NCI-H2081 treated with DMSO at 0.1 percent for 48 hours (cell line): Measurements from ENCODE around the gene UQCR10.

ENCODE experiments used
- DNase-seq: peaks from one replicate; lab custom pipeline; 2025; lab: John Stamatoyannopoulos, UW

Gene UQCR10

DNA sequence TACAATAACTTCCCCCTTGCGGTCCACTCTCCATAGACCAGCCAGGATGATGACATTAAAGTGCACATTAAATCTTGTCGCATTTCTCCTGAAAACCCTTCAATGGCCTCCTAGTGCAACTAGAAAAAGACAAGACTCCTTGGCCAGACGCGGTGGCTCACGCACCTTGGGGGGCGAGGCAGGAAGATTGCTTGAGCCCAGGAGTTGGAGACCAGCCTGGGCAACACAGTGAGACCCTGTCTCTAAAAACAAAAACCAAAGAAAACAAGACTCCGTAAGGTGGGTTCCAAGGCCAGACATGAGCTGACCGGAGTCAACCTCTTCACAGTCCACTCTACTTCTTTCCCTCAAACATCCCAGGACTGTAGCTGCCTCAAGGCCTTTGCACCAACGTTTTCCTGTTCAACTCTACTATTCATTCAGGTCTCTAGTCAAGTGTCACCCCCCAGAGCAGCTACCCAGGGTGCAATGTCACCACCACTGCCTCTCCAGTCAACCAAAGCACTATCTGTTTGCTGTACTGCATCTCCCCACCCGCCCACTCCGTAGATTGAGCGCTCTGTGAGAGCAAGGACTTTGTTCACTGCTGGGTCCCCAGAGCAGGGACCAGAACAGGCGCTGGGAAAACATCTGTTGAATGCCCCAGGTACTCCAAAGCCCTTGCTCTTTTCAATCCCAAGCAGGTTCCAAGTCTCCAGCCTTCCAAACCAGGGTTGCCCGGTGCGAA, 1.1 kb upstream of the UQCR10 start:
- no peak for DNase-seq

DNA sequence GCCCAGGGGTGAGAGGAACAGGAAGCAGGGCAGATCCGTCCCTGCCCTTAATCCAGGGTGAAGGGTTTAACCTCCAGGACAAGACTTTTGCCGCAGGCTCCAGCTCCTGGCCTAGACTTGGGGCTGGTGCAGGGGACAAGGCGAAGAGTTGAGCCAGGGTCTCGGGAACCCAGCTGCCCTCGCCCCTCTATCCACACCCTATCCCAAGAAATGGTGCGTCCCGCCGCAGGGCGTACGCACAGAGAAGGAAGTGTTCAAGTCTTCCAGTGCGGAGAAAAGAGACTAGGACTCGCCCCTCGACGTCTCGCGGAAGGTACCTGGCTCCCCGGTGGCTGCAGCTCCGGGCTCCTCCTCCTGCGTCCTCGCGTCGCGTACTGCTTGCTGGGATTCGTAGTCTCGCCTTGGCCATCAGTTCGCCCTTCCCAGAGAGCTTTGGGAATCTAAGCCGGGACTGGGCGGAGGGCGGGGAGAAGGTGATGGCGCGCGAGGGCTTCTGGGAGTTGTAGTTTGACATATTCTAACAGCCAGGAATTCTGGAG, 468 bp upstream of the UQCR10 start, which contains the start of gene ZMAT5:
Gene ZMAT5 (minus strand): TSS at position 376 of the 539 bp plus-strand sequence. CDS start 18,463 bp downstream, outside the sequence.
- peak; percentile 84 for DNase-seq

DNA sequence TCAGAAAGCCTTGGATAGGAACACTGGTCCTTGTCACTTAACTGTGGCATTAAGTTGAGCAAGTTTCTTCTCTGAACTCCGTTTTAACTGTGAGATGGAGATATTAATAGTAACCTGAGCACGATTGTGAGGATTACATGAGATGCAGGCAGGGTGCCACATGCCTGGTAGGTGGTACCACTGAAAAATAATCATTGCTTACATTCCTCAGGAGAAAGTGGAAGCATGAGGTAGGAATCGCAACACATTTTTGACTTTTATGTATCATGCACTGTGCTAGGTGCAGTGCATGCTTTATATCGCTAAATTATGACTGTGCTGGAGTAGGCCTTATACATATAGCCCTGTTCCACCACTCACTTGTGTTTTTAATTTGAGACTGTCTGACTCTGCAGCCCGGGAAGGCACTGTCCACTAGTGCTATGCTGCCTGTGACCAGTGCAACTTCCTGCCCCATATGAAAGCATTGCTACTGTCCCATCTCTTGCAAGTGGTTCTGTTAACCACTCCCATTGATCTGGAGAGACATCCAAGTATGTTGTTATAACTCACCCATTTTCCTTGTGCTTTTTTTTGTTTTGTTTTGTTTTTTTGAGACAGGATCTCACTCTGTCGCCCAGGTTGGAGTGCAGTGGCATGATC, 1.0 kb downstream of the UQCR10 start:
- DNase-seq = no peak

DNA sequence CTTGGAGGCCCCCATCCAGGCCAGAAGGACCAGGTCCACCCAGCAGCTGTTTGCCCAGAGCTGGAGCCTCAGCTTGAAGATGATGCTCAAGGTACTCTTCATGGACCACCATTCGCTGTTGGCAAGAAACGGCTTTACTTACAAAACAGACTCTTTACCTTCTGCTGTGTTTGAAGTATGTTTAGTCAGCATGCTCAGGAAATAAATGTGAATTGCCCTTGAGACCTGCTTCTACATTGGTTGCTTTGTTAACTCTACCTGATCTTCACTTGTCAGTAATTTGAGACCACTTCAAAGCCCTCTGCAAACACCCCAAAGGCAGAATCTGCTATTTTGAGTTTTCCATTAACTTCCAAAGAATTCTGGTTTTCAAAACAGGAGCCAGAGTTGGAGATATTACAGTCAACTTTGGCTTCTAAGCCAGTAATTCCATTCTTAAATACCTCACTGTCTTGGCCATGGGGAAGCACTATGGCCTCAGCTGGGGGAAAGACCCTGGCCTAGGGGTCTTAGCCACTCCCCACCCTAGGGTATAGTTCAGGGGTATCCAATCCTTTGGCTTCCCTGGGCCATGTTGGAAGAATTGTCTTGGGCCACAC, 2.7 kb downstream of the UQCR10 start:
- DNase-seq = no peak

DNA sequence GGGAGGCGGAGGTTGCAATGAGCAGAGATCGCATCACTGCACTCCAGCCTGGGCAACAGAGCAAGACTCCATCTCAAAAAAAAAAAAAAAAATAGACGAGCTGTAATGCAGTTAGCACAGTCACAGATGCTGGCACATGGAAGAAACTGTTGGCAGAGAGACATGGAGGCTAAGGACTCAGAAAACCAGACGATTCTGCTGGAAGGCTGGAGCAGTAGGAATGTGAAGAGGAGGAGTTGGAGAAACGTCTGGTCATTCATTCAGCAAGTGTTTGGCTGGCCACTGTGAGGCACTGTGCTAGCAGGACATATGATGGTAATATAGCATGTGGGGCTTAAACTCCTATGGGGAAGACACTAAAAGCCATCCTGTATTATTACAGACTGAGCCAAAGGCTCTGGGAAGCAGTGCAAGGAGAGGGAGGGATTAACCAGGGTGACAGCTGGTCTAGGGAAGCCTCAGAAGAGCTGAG, 5.0 kb downstream of the UQCR10 start:
- no peak for DNase-seq

DNA sequence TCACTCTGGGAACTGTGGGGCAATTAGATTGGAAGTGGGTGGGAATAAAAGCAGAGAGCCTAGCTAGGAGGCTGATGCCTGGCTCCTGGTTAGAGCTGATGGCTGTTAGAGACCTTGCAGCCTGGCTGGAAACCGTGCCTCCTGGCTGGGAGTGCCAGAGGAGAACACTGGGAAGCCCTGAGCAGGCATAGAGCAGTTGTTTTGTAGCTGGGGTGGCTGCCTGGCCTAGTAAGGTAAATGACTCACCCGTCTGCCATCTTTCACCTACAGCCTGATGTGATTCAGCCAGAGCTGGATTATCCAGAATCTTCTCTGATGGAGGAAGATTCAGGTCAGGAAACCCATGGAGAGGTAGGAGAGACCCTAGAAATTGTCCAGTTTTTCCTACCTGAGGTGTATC, 6.1 kb downstream of the UQCR10 start:
- DNase-seq = no peak

DNA sequence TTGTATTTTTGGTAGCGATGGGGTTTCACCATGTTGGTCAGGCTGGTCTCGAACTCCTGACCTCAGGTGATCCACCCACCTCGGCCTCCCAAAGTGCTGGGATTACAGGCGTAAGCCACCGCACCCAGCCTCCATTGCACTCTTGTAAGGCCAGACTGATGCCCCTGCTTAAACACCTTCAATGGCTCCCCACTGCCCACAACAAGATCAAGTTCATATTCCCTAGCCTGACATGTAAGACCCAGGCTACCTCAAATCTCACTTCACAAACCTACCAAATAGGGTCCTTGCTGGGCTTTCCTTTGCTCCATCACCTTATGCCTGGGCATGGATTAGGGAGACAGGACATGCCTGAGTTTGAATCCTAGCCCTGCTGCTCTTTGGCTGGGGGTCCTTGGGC, 13.1 kb downstream of the UQCR10 start:
- DNase-seq = no peak

DNA sequence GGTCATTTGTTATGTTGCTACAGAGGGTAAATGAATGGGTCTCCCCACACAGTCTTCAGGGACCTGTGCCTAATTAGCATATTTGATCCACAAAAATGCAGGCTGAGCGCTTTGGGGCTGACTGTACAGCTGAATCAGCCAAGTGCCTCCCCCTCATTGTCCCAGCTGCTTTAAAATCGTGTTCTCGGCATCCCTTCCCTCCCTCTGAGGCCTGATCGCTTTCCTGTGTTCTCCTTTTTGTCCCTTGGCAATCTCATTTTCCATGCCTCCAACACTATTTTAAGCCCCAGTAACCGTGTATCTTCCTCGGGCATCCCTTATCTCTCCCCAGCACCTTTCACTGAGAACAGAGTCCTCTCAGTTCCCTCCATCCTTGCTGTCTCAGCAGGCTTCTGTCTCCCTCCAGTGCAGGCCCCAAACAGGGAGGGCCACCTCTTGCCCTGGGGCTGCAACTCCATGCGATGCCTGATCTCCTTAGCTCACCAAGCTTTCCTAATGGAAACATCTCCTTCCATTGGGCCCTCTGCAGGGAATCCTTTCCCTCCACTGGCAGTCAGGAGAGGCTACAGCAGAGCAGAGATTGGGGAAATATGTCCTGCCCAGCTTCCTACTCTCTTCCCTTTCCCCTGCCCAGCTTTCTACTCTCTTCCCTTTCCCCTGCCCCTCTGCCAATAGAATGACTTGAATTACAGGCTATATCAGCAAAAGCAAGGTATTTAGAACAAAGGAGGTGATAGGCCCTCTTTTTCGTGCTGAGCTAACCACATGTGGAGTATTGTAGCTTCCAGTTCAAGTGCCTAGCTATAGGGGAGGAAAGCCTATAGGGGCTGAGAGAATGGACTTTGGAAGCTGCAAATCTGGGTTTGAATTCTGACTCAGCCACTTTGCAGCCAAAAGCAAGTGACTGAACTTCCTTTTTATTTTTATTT, 13.8 kb downstream of the UQCR10 start:
- no peak for DNase-seq

DNA sequence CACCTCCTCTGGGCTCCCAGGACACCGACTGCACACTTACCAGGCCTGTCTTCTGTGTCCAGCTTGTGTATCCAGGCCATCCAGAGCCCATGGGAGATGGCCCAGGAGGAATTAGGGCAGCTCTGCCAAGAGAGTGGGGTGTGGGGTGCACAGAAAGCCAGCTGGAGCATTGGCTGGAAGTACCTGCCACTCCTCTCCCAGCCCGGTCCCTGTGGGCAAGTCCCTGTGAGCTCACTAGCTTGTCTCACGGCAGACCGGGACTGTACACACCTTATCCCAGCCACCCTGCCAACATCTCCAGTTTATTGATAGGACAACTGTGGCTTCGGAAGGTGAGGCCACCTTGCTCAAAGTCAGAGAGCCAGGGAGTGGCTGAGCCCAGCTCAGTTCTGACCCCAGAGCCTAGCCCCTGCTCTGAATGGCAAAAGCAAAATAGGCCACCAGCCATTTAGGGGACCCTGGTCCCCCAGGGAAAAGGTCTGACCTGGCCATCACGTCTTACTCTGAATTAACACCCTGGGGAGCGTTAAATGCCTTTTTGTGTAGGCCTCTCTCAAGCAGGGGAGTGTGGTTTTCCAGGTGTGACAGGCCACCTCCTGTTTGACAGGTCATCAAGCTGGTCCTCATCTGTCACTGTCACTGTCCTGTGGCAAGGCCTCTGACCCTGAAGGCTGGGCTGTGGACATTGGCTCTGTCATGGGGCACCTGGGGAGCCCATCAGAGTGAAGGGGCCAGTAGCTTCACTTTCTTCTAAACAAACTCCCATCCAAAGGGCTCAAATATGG, 15.1 kb downstream of the UQCR10 start:
- no peak for DNase-seq

DNA sequence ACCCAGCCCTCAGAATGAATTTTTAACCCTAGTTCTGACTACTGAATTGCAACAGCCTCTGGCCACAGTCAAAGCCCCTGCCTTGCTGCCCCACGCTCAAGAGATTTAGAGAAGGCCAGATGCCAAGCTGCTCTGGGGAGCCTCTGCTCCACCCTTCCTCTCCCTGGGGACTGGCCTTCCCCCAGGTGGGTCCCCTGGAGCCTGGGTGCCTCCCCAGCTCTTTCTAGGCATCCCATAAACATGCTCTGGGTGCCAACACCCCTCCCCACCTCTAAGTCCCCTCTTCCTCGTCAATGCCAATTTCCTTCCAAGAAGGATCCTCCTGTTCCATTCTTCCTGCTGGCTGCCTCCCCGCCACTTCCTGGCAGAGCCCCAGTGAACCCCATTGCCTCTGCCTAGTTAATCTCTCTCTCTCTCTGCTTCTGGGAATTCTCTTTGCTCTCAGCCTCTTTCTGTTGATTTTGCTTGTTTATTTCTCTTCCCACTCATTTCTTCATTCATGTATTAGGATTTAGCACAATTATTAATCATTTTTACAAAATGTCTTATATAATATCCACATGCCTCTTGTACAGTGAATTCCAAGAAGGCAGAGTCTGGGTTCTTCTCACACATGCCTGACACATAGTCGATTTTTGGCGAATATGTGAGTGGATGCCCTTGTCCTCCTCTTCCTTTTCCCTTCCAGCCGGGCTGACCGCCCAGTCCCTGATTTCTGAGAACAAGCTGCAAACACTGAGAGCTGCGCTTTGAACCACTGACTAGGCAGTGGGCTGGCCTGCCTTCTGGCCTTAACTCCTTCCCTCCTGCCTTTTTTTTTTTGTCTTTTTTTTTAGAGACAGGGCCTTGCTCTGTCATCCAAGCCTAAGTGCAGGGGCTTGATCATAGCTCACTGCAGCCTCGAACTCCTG, 17.5 kb downstream of the UQCR10 start:
- DNase-seq = no peak

DNA sequence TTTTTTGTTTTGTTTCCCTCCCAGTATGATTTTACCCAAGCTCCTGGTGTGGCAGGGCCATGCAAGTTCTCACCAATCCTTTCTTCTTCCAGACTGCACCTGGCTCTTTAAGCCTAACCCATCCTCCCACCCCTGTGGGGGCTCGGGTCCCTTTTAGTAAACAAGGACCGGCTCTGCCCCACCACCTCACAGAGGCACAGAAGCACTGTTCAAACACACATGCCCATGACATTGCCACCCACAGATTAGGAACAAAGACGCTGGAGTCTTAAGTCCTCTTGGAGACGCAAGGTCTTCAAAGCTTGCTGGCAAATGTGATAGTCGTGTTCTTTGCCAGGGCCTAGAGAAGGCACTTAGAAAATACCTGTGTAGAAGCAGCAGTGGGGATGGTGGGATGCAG, 18.9 kb downstream of the UQCR10 start:
- DNase-seq = no peak

DNA sequence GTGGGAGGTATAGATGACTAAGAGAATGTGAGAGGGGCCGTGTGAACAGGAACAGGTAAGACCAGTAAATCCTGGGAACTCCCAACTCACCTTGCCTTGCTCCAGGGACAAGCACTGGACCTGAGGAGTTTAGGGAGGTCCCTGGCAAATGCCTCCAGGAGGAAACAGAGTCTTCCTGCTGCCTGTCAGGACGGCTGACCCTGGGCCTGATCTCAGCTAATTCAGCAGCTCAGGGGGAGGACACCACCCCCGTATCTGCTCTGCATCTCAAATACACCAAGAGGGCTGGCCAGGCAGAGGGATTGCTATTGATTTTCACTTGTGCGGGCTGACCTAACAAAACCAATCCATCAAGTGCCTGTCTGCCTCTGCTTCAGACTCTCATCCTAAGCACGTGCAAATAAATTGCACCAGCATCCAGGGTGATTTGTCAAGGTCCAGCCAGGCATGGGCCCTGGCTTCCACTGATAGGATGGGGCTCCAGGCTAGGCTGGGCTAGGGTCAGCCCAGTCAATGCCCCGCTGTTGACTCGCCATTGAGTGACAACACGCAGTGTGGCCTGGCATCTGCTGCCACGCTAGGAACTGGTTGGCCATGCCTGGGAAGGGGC, 20.3 kb downstream of the UQCR10 start:
- no peak for DNase-seq

DNA sequence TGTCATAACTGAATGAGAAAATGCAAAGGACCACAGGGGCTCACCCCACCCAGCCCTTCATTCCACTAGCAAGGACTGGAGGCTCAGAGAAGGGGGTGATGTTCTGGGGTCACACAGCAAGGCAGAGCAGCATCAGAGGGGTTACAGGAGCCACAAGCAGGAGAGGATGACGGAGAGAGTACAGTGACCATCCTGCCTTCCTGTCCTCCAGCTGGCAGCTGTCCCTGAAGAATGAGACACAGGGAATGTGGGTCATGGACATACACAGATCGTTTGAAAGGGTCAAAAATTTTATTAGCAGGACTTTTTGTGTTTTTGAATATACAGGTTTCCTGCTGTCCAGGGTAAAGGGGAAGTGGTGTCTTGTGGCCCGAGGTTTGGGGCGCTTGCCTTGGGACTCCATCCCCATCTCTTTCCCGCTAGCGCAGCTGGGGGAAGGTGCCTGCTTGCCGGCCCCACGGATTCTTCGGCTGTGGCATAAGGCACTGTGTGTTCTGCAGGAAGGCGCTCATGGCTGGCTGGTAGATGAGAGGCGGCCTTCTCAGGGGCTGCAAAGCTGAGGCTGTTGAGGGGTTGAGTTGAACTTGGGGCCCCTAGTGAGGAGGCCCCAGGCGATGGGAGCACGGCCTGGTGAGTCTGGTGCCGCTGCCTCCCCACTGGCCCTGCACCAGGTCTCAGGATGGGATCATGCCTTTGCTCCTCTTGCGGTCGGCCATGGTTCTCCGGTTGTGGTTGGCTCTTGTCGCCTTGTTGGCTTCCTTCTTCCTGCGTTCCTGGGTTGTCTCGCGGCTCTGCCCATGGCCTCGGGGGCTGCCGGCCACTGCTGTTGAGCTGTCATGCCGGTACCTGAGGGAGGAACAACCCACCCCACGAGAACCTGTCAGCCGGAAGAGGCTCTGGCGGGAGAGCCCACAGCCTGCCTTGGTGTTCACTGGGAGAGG, 21.4 kb downstream of the UQCR10 start:
- DNase-seq = no peak

DNA sequence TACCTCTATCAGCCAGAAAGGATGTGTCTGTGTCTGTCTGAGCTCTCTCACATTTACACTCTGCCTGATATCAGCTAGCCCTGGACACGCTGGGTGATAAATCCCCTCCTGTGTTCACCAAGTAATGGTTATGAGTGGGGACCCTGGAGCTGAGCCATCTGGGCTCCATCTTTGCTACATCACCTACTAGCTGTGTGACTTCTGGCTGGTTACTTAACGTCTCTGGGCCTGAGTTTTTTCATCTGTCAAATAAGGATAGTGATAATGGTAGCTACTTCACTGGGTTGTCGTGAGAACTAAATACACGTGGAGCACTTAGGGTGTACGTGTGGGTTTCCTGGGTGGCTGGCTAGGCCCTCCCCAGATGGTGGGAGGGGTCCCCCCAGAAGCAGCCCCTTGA, 22.9 kb downstream of the UQCR10 start:
- no peak for DNase-seq

DNA sequence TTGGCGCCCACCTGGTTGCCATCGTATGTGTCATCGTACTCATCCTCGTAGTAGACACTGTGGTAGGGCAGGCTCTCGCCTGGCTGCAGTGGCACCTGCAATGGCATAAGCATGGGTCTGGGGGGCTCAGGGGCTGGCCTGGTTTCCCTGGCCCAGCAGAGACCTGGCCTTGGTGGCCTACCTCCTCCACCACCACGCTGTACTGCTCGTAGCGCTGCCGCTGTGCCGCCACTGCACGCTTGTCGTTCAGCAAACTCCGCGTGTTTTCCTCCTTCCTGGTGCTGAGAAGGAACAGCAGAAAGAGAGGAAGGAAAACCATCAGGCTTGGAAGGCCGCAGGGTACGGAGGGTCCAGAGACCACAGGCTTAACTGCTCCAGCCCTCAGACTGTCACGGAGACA, 26.2 kb downstream of the UQCR10 start:
- DNase-seq = no peak

DNA sequence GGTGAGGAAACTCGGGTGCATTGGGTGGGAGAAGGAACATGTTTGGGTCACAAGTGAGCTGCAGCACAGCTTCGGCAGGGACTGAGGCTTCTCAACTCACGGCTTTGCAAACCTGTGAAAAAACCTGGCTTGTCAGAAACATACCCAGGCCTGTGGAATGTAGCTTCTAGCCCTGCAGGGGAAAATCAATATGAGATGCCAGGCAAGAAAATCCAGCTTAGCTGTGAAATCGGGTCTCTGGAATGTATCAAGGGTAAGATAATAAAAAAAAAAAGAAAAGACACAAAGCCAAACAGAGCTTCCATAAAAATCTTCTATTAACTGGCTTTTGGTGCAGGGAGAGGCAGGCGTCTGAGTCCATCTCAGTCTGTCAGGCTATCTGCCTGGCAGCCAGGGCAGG, 28.5 kb downstream of the UQCR10 start:
- DNase-seq = no peak

DNA sequence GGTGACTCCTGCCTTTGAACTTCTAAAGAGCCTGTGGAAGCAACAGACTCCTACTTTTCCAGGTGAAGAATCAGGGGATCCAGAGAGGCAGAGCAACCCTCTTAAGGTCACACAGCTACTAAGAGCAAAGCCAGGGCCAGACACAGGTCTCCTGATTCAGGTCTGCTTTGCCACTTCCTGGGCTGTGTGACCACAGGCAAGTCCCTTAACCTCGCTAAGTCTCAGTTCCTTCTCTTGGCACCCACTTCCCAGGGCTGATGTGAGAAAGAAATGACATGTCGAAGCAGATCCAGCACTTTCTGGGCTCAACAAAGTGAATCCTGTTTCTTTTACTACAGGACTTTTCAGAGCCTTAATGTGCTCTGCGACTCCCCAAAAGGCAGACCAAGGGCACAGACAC, 30.2 kb downstream of the UQCR10 start:
- no peak for DNase-seq

DNA sequence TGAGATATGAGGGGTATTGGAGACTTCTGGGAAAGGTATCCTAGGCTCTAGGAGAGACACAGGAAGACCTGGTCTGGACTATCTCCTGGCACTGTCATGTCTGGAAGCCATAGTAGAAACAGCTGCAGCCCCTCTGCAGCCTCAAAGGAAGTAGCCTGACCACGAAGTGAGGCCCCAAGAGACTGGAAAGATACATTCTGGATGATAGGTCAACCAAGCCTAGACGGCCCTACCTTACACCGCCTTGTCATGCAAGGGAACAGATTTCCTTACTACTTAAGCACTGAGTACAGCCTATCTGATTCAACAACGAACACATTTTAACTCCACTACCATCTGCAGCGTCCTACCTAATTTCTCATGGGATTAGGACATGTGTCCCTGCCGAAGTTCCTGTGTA, 31.1 kb downstream of the UQCR10 start:
- no peak for DNase-seq
